ENCODE measurements around the gene CAPN13. TPM values are rescaled to one million over a fixed set of nuclear protein-coding genes. Genes with fewer than 3 reads are reported as not detected.

The CAPN13 gene
- total and polyA plus RNA-seq, 2 donors (not counting 1 experiment from before 2014, with no cell fraction given), result not detected

- ChIA-PET CTCF (interaction anchor here (1.0 to 13.9 kb wide), 6 partner anchors 10 to 634 kb away, joined by 3 to 610 read pairs (median 7); no protein-coding TSS in a partner anchor), POLR2A (no interaction called here)
- Histone ChIP-seq H3K9ac (ENCODE audit: low read length) (no peak overlapping the region), H2AFZ (ENCODE audit: insufficient read depth, low read depth, low read length, poor library complexity, severe bottlenecking) (no peak overlapping the region), H4K20me1 (ENCODE audit: control insufficient read depth, insufficient read depth, low read length, poor library complexity, severe bottlenecking) (no peaks in the 10 kb centered on the region), H3K27me3 (replicated peaks in 1 of 4; ENCODE audit: control extremely low read depth in 1 of 4, control insufficient read depth in 3 of 4, insufficient read depth in 4 of 4, low read length in 3 of 4) (no peaks in the 10 kb centered on the region), H3K79me2 (ENCODE audit: control insufficient read depth, insufficient read depth, low read length) (no peaks in the 10 kb centered on the region), H3K27ac (ENCODE audit: low read length in 2 of 2) (no peak overlapping the region), H3K9me3 (ENCODE audit: control extremely low read depth in 1 of 3, control insufficient read depth in 2 of 3, insufficient read depth in 1 of 3, low read length in 2 of 3) (peaks cover 2 to 18% (median 10%) of the 10 kb centered on the region in 3 donors), H3K4me1 (ENCODE audit: control insufficient read depth in 2 of 2, insufficient read depth in 2 of 2, low read length in 2 of 2) (peaks cover 0 to 5% of the 10 kb centered on the region in 2 donors), H3K36me3 (replicated peaks in 1 of 2; ENCODE audit: control extremely low read depth in 1 of 2, control insufficient read depth in 1 of 2, extremely low read depth in 1 of 2, insufficient read depth in 2 of 2, low read length in 1 of 2) (no peaks in the 10 kb centered on the region), H3K4me3 (ENCODE audit: control extremely low read depth in 1 of 5, extremely low read depth in 1 of 5, insufficient read depth in 1 of 5, low read depth in 2 of 5, low read length in 4 of 5) (no peak overlapping the region), H3K4me2 (replicated peaks; ENCODE audit: low read depth, low read length, poor library complexity, severe bottlenecking) (no peak overlapping the region)
- peaks cover 4% of the 10 kb centered on the region for H3K4me1 Mint-ChIP-seq
- TF ChIP-seq, protein P1, sequence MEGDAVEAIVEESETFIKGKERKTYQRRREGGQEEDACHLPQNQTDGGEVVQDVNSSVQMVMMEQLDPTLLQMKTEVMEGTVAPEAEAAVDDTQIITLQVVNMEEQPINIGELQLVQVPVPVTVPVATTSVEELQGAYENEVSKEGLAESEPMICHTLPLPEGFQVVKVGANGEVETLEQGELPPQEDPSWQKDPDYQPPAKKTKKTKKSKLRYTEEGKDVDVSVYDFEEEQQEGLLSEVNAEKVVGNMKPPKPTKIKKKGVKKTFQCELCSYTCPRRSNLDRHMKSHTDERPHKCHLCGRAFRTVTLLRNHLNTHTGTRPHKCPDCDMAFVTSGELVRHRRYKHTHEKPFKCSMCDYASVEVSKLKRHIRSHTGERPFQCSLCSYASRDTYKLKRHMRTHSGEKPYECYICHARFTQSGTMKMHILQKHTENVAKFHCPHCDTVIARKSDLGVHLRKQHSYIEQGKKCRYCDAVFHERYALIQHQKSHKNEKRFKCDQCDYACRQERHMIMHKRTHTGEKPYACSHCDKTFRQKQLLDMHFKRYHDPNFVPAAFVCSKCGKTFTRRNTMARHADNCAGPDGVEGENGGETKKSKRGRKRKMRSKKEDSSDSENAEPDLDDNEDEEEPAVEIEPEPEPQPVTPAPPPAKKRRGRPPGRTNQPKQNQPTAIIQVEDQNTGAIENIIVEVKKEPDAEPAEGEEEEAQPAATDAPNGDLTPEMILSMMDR (IDR thresholded peaks at IDR 0.05), result no peak
- no peak for TF ChIP-seq EZH2 (IDR thresholded peaks at IDR 0.05; ENCODE audit: borderline replicate concordance, insufficient read depth, low read depth, low read length, poor library complexity, severe bottlenecking)
- whole genome bisulfite sequencing (ENCODE audit: insufficient coverage), result 100% methylated on average over 1 of the region's 1 CpG
- DNase-seq (no peak), ATAC-seq (ENCODE audit: low read depth) (no peak)
- H3K9me3 Mint-ChIP-seq (ENCODE audit: insufficient read depth), result peaks cover 13% of the 10 kb centered on the region
- H3K27me3 Mint-ChIP-seq, result no peaks in the 10 kb centered on the region
- no peak overlapping the region for H3K4me3 Mint-ChIP-seq
- intact Hi-C loops (cut with micrococcal nuclease), result loop anchor here (10.0 kb wide), 1 partner anchor 228 kb away; no protein-coding TSS in a partner anchor
- no peak overlapping the region for H3K27ac Mint-ChIP-seq
These were observed 104.6 kb downstream of the CAPN13 start for GRCh38 chr2:30702694-30703093.

DNA sequence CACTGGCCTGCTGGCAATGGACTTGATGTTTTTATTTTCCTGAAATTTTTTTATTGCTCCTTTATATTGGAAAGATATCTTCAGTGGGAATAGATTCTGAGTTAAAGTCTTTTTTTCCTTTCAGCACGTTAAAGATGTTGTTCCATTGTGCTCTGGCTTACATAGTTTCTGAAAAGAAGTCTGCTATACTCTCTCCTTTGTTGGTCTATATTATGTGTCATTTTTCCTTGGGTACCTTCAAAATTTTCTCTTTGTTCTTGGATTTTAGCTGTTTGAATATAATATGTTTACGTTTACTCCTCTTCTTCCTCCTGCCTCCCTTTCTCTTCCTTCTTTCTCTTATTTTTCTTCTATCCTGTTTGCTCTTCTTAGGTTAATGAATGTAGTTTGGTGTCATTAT lies 105.5 kb downstream of the CAPN13 start:
- no peaks in the 10 kb centered on the region for H3K79me2 ChIP-seq (ENCODE audit: control insufficient read depth, insufficient read depth, low read length)
- no CpG with 5 or more reads among the region's 2 CpGs for WGBS (ENCODE audit: insufficient coverage)
- no peaks in the 10 kb centered on the region for H4K20me1 ChIP-seq (ENCODE audit: control insufficient read depth, insufficient read depth, low read length, poor library complexity, severe bottlenecking)
- H2AFZ ChIP-seq (ENCODE audit: insufficient read depth, low read depth, low read length, poor library complexity, severe bottlenecking), result no peak overlapping the region
- DNase-seq (no peak), ATAC-seq (ENCODE audit: low read depth) (no peak)
- no peaks in the 10 kb centered on the region for H3K27me3 ChIP-seq (replicated peaks in 1 of 4; ENCODE audit: control extremely low read depth in 1 of 4, control insufficient read depth in 3 of 4, insufficient read depth in 4 of 4, low read length in 3 of 4)
- CTCF ChIA-PET, result interaction anchor here (1.0 to 13.9 kb wide), 5 partner anchors 10 to 536 kb away, joined by 3 to 610 read pairs (median 11); no protein-coding TSS in a partner anchor
- Mint-ChIP-seq H3K27me3 (no peaks in the 10 kb centered on the region), H3K27ac (no peak overlapping the region), H3K4me1 (peaks cover under 1% of the 10 kb centered on the region), H3K9me3 (ENCODE audit: insufficient read depth) (peaks cover 13% of the 10 kb centered on the region), H3K4me3 (no peak overlapping the region)
- H3K4me2 ChIP-seq (replicated peaks; ENCODE audit: low read depth, low read length, poor library complexity, severe bottlenecking), result no peak overlapping the region
- intact Hi-C loops (cut with micrococcal nuclease), result loop anchor here (10.0 kb wide), 1 partner anchor 227 kb away; no protein-coding TSS in a partner anchor
- no peak for TF ChIP-seq EZH2 (IDR thresholded peaks at IDR 0.05; ENCODE audit: borderline replicate concordance, insufficient read depth, low read depth, low read length, poor library complexity, severe bottlenecking)
- TF ChIP-seq, protein P1 (IDR thresholded peaks at IDR 0.05), result no peak
- POLR2A ChIA-PET, result no interaction called here
- no peak overlapping the region for H3K4me3 ChIP-seq (ENCODE audit: control extremely low read depth in 1 of 5, extremely low read depth in 1 of 5, insufficient read depth in 1 of 5, low read depth in 2 of 5, low read length in 4 of 5)
- no peaks in the 10 kb centered on the region for H3K36me3 ChIP-seq (replicated peaks in 1 of 2; ENCODE audit: control extremely low read depth in 1 of 2, control insufficient read depth in 1 of 2, extremely low read depth in 1 of 2, insufficient read depth in 2 of 2, low read length in 1 of 2)
- H3K9ac ChIP-seq (ENCODE audit: low read length), result no peak overlapping the region
- peaks cover 2 to 18% (median 16%) of the 10 kb centered on the region in 3 donors for H3K9me3 ChIP-seq (ENCODE audit: control extremely low read depth in 1 of 3, control insufficient read depth in 2 of 3, insufficient read depth in 1 of 3, low read length in 2 of 3)
- no peak overlapping the region for H3K27ac ChIP-seq (ENCODE audit: low read length in 2 of 2)
- H3K4me1 ChIP-seq (ENCODE audit: control insufficient read depth in 2 of 2, insufficient read depth in 2 of 2, low read length in 2 of 2), result peaks cover 0 to 3% of the 10 kb centered on the region in 2 donors
